Measurements from ENCODE around the gene CDC42.
"Not testable (repeated sequence)": the region's sequence is repeated elsewhere in the genome, so short reads cannot be mapped to it uniquely, and the experiment has no call there.

The CDC42 gene

GRCh38 chr1:22078133-22078532, 25.6 kb downstream of the CDC42 start:
- Mint-ChIP-seq H3K27ac (peak overlapping the region; percentile 80), H3K36me3 (peaks cover 9% of the 10 kb centered on the region), H3K4me1 (ENCODE audit: low read depth) (peaks cover 86% of the 10 kb centered on the region), H3K9me3 (ENCODE audit: low read depth) (no peaks in the 10 kb centered on the region), H3K4me3 (peak overlapping the region; percentile 35), H3K27me3 (no peaks in the 10 kb centered on the region)

DNA sequence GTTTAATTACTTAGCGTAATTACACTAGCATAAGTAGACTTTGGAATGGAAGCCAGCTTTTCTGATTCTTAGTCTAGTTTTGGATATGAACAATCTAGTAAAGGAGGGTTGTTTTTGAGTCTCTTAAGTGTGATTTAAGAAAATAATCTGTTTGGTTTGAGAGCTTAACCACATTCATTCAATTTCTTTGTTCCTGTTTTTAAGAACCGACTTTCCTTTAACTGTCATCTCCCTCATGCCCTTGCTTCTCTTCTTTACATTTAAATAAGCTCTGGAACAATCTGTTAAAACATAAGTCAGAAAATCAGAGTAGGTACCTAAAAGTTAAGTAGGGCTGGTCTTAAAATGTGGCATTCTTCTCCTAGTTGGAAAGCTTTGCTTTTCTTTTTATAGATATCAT, 27.7 kb downstream of the CDC42 start:
- H3K27me3 Mint-ChIP-seq: no peaks in the 10 kb centered on the region
- H3K9me3 Mint-ChIP-seq (ENCODE audit: low read depth): no peaks in the 10 kb centered on the region
- peak overlapping the region; percentile 80 for H3K27ac Mint-ChIP-seq
- peaks cover 84% of the 10 kb centered on the region for H3K4me1 Mint-ChIP-seq (ENCODE audit: low read depth)
- H3K36me3 Mint-ChIP-seq: peaks cover 8% of the 10 kb centered on the region
- peak overlapping the region; percentile 36 for H3K4me3 Mint-ChIP-seq

DNA sequence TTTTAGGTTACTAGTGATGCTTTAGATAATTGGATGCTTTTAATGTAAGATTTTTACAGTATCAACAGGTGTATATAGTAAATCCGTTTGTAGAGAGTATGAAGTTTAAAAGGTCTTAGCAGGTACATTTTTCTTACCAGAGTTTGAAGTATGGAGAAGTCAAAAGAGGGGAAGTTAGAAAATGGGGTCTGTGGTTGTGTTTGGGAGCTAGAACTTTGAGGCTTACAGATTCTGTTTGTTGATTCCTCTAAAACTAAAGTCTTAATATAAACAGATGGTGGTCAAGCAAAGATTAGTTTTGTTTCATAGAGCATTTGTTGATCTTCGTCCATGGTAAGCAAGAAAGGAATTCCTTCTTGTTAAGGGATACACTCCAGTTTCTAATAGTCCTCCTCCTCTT, 35.8 kb downstream of the CDC42 start:
- Mint-ChIP-seq H3K4me3 (peak overlapping the region; percentile 81), H3K9me3 (ENCODE audit: low read depth) (no peaks in the 10 kb centered on the region), H3K4me1 (ENCODE audit: low read depth) (peaks cover 94% of the 10 kb centered on the region), H3K36me3 (peaks cover 6% of the 10 kb centered on the region), H3K27me3 (no peaks in the 10 kb centered on the region), H3K27ac (peak overlapping the region; percentile 94)

DNA sequence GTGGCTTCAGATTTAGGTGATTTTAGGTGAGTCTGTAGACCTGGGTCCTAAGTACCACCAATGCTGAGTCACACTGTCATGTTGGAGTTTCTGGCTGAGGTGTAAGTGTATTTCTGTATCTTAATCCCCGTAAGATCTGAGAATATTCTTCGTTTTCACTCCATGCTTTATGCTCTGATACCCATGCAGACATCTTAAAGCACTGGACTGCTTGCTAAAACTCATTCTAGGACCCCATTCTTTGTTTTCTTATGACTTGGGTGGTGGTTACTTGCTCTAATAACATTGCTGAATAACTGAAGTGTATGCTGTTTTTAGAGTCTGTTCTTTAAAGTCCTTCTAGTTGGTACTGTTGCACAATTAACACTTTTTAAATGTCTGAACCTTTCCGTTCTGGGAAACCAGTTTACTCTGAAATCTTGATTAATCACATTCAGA, 36.6 kb downstream of the CDC42 start:
- Mint-ChIP-seq H3K27me3 (no peaks in the 10 kb centered on the region), H3K36me3 (peaks cover 6% of the 10 kb centered on the region), H3K4me3 (peak overlapping the region; percentile 81), H3K9me3 (ENCODE audit: low read depth) (no peaks in the 10 kb centered on the region), H3K4me1 (ENCODE audit: low read depth) (peaks cover 93% of the 10 kb centered on the region), H3K27ac (peak overlapping the region; percentile 94)

DNA sequence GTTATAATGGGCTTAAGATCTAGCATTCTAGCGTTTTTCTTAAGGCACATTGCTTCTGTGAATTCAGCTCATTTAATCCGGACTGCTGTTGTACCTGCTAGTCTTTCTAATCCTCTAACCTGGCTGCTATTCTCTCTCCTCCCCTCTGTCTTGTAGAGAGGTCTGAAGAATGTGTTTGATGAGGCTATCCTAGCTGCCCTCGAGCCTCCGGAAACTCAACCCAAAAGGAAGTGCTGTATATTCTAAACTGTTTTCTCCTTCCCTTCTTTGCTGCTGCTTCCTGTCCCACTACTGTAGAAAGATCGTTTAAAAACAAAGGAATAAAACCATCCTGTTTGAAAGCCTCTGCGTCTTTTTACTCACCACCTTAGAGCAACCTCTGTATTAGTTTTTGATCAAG, 37.3 kb downstream of the CDC42 start:
- Mint-ChIP-seq H3K27me3 (no peaks in the 10 kb centered on the region), H3K36me3 (peaks cover 8% of the 10 kb centered on the region), H3K4me1 (ENCODE audit: low read depth) (peaks cover 89% of the 10 kb centered on the region), H3K9me3 (ENCODE audit: low read depth) (no peaks in the 10 kb centered on the region), H3K27ac (peak overlapping the region; percentile 94), H3K4me3 (peak overlapping the region; percentile 81)

DNA sequence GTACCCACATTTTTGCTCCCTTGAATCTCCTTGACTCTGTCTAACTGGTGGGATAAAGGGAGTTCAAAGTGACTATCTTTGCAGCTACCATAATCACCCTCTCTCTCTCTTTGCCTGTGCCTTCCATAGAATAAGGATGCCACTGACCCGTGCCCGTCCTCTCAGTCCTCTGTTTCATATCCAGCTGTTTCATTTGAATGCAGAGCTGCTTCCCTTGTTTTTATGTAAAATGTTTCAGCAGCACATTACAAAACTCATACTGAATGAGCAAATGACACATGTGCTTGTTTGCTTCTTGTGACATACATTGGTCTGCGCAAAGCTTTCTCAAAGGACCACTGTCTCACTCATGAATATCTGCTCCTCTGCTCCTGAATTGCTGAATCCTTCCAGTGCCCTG, 38.4 kb downstream of the CDC42 start:
- Mint-ChIP-seq H3K36me3 (peaks cover 7% of the 10 kb centered on the region), H3K27me3 (no peaks in the 10 kb centered on the region), H3K4me3 (peak overlapping the region; percentile 81), H3K27ac (peak overlapping the region; percentile 94), H3K9me3 (ENCODE audit: low read depth) (no peaks in the 10 kb centered on the region), H3K4me1 (ENCODE audit: low read depth) (peaks cover 82% of the 10 kb centered on the region)

- H3K36me3 Mint-ChIP-seq; H3K27me3 Mint-ChIP-seq; H3K9me3 Mint-ChIP-seq (ENCODE audit: low read depth): not testable (repeated sequence)
- peak overlapping the region; percentile 33 for H3K4me3 Mint-ChIP-seq
- peaks cover 72% of the 10 kb centered on the region for H3K4me1 Mint-ChIP-seq (ENCODE audit: low read depth)
- peak overlapping the region; percentile 94 for H3K27ac Mint-ChIP-seq
These were observed 39.7 kb downstream of the CDC42 start for GRCh38 chr1:22092026-22092768.

GRCh38 chr1:22093513-22093912, 41.0 kb downstream of the CDC42 start:
- Mint-ChIP-seq H3K27me3 (no peaks in the 10 kb centered on the region), H3K4me1 (ENCODE audit: low read depth) (peaks cover 60% of the 10 kb centered on the region), H3K9me3 (ENCODE audit: low read depth) (no peaks in the 10 kb centered on the region), H3K36me3 (peaks cover 2% of the 10 kb centered on the region), H3K27ac (peak overlapping the region; percentile 71), H3K4me3 (no peak overlapping the region)

DNA sequence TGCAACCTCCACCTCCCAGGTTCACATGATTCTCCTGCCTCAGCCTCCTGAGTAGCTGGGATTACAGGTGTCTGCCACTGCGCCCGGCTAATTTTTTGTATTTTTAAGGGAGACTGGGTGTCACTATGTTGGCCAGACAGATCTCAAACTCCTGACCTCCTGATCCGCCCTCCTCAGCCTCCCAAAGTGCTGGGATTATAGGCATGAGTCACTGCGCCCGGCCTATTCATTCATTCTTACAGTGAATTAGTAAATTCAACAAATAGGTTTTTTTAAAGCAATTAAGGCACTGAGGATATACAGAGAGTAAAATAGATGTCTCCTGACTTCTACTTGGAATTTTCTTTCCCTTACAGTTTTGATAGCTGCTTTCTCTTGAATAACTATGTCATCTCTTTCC, 43.5 kb downstream of the CDC42 start:
- Mint-ChIP-seq H3K4me1 (ENCODE audit: low read depth) (peaks cover 59% of the 10 kb centered on the region), H3K27ac (peak overlapping the region; percentile 34), H3K9me3 (ENCODE audit: low read depth) (no peaks in the 10 kb centered on the region), H3K36me3 (peaks cover 2% of the 10 kb centered on the region), H3K4me3 (no peak overlapping the region), H3K27me3 (no peaks in the 10 kb centered on the region)

DNA sequence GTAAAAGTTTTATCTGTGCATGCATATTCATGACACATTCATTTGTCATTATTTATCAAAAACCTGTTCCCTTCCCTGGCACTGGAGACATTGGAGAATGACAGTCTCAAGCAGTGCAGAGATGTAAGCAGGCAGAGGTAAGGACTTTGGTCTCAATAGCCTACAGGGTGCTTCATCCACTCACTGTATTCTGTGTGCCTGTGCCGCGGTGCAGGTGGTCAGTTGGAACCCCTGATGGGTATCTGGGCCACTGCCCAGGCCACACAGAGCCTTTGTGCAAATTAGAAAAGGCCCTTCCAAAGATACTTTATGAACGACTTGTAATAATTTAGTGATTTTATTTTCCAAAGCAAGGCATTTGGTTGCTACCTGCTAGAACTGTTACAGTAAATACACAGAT, 44.0 kb downstream of the CDC42 start:
- no peaks in the 10 kb centered on the region for H3K9me3 Mint-ChIP-seq (ENCODE audit: low read depth)
- peak overlapping the region; percentile 34 for H3K27ac Mint-ChIP-seq
- H3K4me3 Mint-ChIP-seq: no peak overlapping the region
- no peaks in the 10 kb centered on the region for H3K27me3 Mint-ChIP-seq
- peaks cover 59% of the 10 kb centered on the region for H3K4me1 Mint-ChIP-seq (ENCODE audit: low read depth)
- H3K36me3 Mint-ChIP-seq: peaks cover 2% of the 10 kb centered on the region

GRCh38 chr1:22098752-22099151, 46.2 kb downstream of the CDC42 start:
- no peaks in the 10 kb centered on the region for H3K9me3 Mint-ChIP-seq (ENCODE audit: low read depth)
- H3K4me3 Mint-ChIP-seq: no peak overlapping the region
- peaks cover 7% of the 10 kb centered on the region for H3K36me3 Mint-ChIP-seq
- peaks cover 59% of the 10 kb centered on the region for H3K4me1 Mint-ChIP-seq (ENCODE audit: low read depth)
- H3K27me3 Mint-ChIP-seq: no peaks in the 10 kb centered on the region
- no peak overlapping the region for H3K27ac Mint-ChIP-seq

DNA sequence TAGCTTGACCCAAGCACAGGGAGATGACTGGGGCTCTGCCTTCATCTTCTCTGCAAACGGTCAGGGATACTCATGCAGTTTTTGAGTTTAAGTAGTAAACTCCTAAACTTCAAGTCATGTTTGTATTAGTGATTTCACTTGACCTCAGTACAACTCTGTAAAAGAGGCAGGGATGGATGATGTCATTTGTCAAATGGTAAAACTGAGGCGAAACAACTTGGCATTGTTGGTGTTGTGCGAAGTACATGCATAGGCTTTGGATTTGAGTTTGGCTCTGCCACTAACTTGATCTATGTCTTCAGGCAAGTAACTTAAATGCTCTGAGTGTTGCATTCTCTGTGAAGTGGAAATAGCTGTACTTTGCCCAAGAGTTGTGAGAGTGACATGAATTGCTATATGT, 47.7 kb downstream of the CDC42 start:
- no peak overlapping the region for H3K4me3 Mint-ChIP-seq
- peak overlapping the region; percentile 38 for H3K27ac Mint-ChIP-seq
- H3K4me1 Mint-ChIP-seq (ENCODE audit: low read depth): peaks cover 67% of the 10 kb centered on the region
- H3K27me3 Mint-ChIP-seq: no peaks in the 10 kb centered on the region
- H3K9me3 Mint-ChIP-seq (ENCODE audit: low read depth): no peaks in the 10 kb centered on the region
- H3K36me3 Mint-ChIP-seq: peaks cover 13% of the 10 kb centered on the region

- H3K4me1 Mint-ChIP-seq (ENCODE audit: low read depth): peaks cover 76% of the 10 kb centered on the region
- H3K27me3 Mint-ChIP-seq: no peaks in the 10 kb centered on the region
- no peak overlapping the region for H3K4me3 Mint-ChIP-seq
- peaks cover 16% of the 10 kb centered on the region for H3K36me3 Mint-ChIP-seq
- H3K27ac Mint-ChIP-seq: peak overlapping the region; percentile 43
- H3K9me3 Mint-ChIP-seq (ENCODE audit: low read depth): no peaks in the 10 kb centered on the region
These were observed 48.7 kb downstream of the CDC42 start for GRCh38 chr1:22101199-22101598.

DNA sequence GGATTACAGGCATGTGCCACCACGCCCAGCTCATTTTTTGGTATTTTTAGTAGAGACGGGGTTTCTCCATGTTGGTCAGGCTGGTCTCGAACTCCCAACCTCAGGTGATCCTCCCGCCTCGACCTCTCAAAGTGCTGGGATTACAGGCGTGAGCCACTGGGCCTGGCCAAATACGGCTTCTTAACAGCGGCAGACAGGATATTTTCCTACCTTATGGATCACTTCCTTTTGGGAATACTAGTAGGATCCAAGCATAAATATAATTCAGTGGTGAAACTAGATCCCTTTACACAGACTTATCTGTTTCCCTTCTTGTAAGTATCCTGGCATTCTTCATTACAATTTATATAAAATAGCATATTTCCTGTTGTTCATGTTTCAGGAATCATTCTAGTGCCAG, 49.5 kb downstream of the CDC42 start:
- H3K27ac Mint-ChIP-seq: peak overlapping the region; percentile 46
- H3K4me1 Mint-ChIP-seq (ENCODE audit: low read depth): peaks cover 78% of the 10 kb centered on the region

DNA sequence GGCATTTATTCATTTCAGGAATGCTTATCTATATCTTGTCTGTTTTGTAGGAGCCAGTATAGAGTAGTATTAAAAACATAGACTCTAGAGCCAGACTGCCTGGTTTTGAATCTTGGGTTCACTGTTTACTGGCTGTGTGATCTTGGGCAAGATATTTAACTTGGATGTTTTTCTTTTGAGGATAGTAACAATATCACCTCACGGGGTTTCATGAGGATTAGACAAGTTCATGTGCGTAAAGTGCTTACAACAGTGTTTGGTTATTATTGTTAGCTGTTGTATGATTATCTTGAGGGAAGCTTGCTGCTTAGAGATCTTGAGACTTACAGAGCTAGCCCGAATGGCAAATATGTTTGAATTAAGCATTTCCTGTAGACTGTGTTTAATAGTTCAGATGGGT, 50.2 kb downstream of the CDC42 start:
- H3K27me3 Mint-ChIP-seq: no peaks in the 10 kb centered on the region
- H3K36me3 Mint-ChIP-seq: peaks cover 16% of the 10 kb centered on the region
- peak overlapping the region; percentile 97 for H3K27ac Mint-ChIP-seq
- H3K4me3 Mint-ChIP-seq: no peak overlapping the region
- H3K9me3 Mint-ChIP-seq (ENCODE audit: low read depth): no peaks in the 10 kb centered on the region
- peaks cover 80% of the 10 kb centered on the region for H3K4me1 Mint-ChIP-seq (ENCODE audit: low read depth)

More for the DNA sequence above, 49.5 kb downstream of the CDC42 start:
- Mint-ChIP-seq H3K36me3 (peaks cover 16% of the 10 kb centered on the region), H3K27me3 (no peaks in the 10 kb centered on the region), H3K9me3 (ENCODE audit: low read depth) (no peaks in the 10 kb centered on the region), H3K4me3 (no peak overlapping the region)

GRCh38 chr1:22104094-22104493, 51.6 kb downstream of the CDC42 start:
- H3K9me3 Mint-ChIP-seq (ENCODE audit: low read depth): no peaks in the 10 kb centered on the region
- H3K4me1 Mint-ChIP-seq (ENCODE audit: low read depth): peaks cover 80% of the 10 kb centered on the region
- H3K36me3 Mint-ChIP-seq: peaks cover 16% of the 10 kb centered on the region
- H3K27ac Mint-ChIP-seq: peak overlapping the region; percentile 97
- no peaks in the 10 kb centered on the region for H3K27me3 Mint-ChIP-seq
- peak overlapping the region; percentile 65 for H3K4me3 Mint-ChIP-seq

Data from activated naive CD8-positive, alpha-beta T cell (primary cell).